Right lobe of liver (tissue), 6 donors: ENCODE measurements around the gene TRRAP. TPM values are rescaled to one million over a fixed set of nuclear protein-coding genes. Genes with fewer than 3 reads are reported as not detected.
A peak's percentile ranks its signal among the peaks of the same experiment; 100 is the strongest.

Experiments used
- ATAC-seq, 4 donors: fragments of 200-7000 bp; cut with Tn5 transposase; one replicate each; pipeline ENCODE4 v1.9.1; 2020; ENCODE audit warnings: mild to moderate bottlenecking in 4 of 4, moderate library complexity in 4 of 4
- DNase-seq, 3 donors: peaks; one replicate each; pipeline ENCODE4 v3.0.0-alpha.2; 2020
- H3K27ac ChIP-seq, 3 donors: fragments of 200-600 bp; one replicate each; pipeline ENCODE4 v1.8.0; 2022
- H3K27me3 ChIP-seq, 2 donors: fragments of 200-600 bp; one replicate each; pipeline ENCODE4 v1.8.0; 2022
- H3K36me3 ChIP-seq, 4 donors: fragments of 200-600 bp; sonication (generic) in 1 of 4; one replicate each; pipeline versions ENCODE4 v1.5.1 to v1.8.0; 2017 to 2022; ENCODE audit warnings: control low read depth in 1 of 4
- H3K4me1 ChIP-seq, 4 donors: fragments of 200-600 bp; sonication (generic) in 1 of 4; one replicate each; pipeline versions ENCODE4 v1.5.1 to v1.8.0; 2017 to 2022; ENCODE audit warnings: control low read depth in 1 of 4
- H3K4me3 ChIP-seq, 3 donors: fragments of 200-600 bp; one replicate each; pipeline ENCODE4 v1.8.0; 2022
- H3K9me3 ChIP-seq, 4 donors: fragments of 200-600 bp; sonication (generic) in 1 of 4; one replicate each; pipeline versions ENCODE4 v1.5.1 to v1.8.0; 2017 to 2022; ENCODE audit warnings: control low read depth in 1 of 4
- POLR2A ChIP-seq: fragments of 450-650 bp; IDR thresholded peaks from one replicate; pipeline ENCODE4 v1.6.1; 2017; ENCODE audit warnings: antibody characterized with exemption, mild to moderate bottlenecking
- WGBS: methylation state at CpG from one replicate; pipeline ENCODE4 v1.1.6; 2018; ENCODE audit warnings: low coverage, low lambda C conversion rate; ENCODE audit not compliant: insufficient coverage; ENCODE audit errors: missing lambda C conversion rate; 5-methylcytosine and 5-hydroxymethylcytosine counted together
- intact Hi-C, 2 donors: fragments of 100-400 bp; cut with DNase I; formaldehyde crosslinking; loops; one replicate each; pipeline versions ENCODE4 v1.11.2 to v1.14.1; 2022
- total RNA-seq, 6 experiments: library from RNA; depleted of rRNA in 2 of 6; stranded (reverse); fragments of >200 nt in 2 of 6; fragmentation: NEBNext Ultra II Directional in 3 of 6; extraction: Animal tissue kit (Norgen Biotek cat#: 25700) in 3 of 6; gene quantifications; one replicate each; pipeline versions ENCODE4 v1.1.0 to v1.2.4, GENCODE V29; 2016 to 2023
- TF ChIP-seq, protein P1 (sequence below), 4 donors: fragments of 200-600 bp in 3 of 4; fragments of 450-650 bp in 1 of 4; IDR thresholded peaks; one replicate each; pipeline versions ENCODE4 v1.5.1 to v1.8.0; 2016 to 2022; ENCODE audit warnings: antibody characterized with exemption in 4 of 4, mild to moderate bottlenecking in 2 of 4
- donor health status: DM: no; HTN: yes; CAD: no.
- donor health status: DM: no; HTN: no; CAD: no.
- donor health status: DM: no; HTN: no; CAD: no.
- donor health status: DM: no; HTN: yes; CAD: no.
- donor health status: DM: no; HTN: yes; CAD: no.

The TRRAP gene
- total RNA-seq, 6 experiments from 2014 or later = 16.1 to 20.5 (median 18.6) TPM

- ATAC-seq (peak; percentile 72 to 88 (median 80)), DNase-seq (peak in 1 of 3 donors; percentile 60)
- H3K4me3 ChIP-seq = no peak overlapping the region
- intact Hi-C loops = no loop called here
- H3K27me3 ChIP-seq = no peaks in the 10 kb centered on the region
- H3K27ac ChIP-seq = no peak overlapping the region
- 78% methylated on average over 10 of the region's 12 CpGs for WGBS
- H3K36me3 ChIP-seq = peaks cover 0 to 3% (median 0%) of the 10 kb centered on the region in 4 donors
- TF ChIP-seq POLR2A = no peak
- TF ChIP-seq, protein P1, sequence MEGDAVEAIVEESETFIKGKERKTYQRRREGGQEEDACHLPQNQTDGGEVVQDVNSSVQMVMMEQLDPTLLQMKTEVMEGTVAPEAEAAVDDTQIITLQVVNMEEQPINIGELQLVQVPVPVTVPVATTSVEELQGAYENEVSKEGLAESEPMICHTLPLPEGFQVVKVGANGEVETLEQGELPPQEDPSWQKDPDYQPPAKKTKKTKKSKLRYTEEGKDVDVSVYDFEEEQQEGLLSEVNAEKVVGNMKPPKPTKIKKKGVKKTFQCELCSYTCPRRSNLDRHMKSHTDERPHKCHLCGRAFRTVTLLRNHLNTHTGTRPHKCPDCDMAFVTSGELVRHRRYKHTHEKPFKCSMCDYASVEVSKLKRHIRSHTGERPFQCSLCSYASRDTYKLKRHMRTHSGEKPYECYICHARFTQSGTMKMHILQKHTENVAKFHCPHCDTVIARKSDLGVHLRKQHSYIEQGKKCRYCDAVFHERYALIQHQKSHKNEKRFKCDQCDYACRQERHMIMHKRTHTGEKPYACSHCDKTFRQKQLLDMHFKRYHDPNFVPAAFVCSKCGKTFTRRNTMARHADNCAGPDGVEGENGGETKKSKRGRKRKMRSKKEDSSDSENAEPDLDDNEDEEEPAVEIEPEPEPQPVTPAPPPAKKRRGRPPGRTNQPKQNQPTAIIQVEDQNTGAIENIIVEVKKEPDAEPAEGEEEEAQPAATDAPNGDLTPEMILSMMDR (IDR thresholded peaks at IDR 0.05) = no peak
- H3K9me3 ChIP-seq = no peaks in the 10 kb centered on the region
- H3K4me1 ChIP-seq = peaks cover 0 to 16% (median 4%) of the 10 kb centered on the region in 4 donors
Measured at GRCh38 chr7:99019523-99020412, 141.4 kb downstream of the TRRAP start.

DNA sequence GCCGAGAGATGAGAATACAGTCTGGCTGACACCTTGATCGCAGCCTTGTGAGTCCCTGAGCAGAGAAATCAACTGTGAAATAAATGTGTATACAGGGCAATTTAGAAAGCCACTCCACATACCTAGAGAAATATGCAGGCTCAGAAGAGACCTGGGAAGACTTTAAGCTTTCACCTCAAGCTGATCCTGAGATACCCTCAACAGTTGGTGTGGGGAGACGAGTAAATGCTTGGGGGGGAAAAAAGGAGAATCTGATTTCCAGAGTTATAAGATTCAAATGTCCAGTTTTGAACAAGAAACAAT lies 142.0 kb downstream of the TRRAP start:
- DNase-seq (no peak), ATAC-seq (no peak)
- H3K4me1 ChIP-seq = peaks cover 0 to 16% (median 4%) of the 10 kb centered on the region in 4 donors
- H3K36me3 ChIP-seq = no peaks in the 10 kb centered on the region
- 79% methylated on average over 3 of the region's 3 CpGs for whole genome bisulfite sequencing
- H3K4me3 ChIP-seq = no peak overlapping the region
- no peak overlapping the region for H3K27ac ChIP-seq
- no peaks in the 10 kb centered on the region for H3K9me3 ChIP-seq
- TF ChIP-seq, protein P1 (IDR thresholded peaks at IDR 0.05) = no peak
- TF ChIP-seq POLR2A = no peak
- intact Hi-C loops = no loop called here
- H3K27me3 ChIP-seq = no peaks in the 10 kb centered on the region

DNA sequence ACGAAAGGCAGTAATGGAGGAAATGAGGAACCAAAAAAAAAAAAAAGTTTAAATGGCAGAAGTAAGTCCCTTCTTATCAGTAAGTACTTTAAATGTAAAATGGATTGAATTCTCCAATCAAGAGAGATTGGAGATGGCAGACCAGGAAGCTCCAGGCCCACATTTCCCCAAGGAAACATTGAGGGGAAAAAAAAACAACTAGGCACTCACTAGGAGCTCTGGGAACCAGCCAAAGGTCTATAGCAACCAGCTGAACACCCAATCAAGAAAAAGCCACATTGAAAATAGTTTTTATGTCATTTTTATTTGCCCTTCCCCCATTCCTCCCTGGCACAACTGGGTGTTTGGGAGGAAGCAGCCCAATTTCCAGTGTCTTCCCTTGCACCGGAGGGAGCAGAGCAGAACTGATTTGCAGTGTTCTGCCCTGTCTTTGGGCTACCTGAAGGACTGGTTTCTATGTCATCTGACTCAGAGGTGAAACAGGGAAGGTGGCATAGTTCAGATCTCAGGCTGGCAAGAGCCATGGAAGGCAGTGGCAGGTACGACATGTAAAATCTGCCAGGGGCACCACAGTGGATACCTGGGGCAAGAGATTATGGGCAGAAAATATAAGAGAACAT lies 143.7 kb downstream of the TRRAP start:
- WGBS = 71% methylated on average over 3 of the region's 3 CpGs
- Histone ChIP-seq H3K27me3 (no peaks in the 10 kb centered on the region), H3K27ac (no peak overlapping the region), H3K4me3 (no peak overlapping the region), H3K4me1 (peaks cover 0 to 16% (median 4%) of the 10 kb centered on the region in 4 donors), H3K9me3 (no peaks in the 10 kb centered on the region), H3K36me3 (no peaks in the 10 kb centered on the region)
- TF ChIP-seq POLR2A = no peak
- TF ChIP-seq, protein P1 (IDR thresholded peaks at IDR 0.05) = no peak
- ATAC-seq (peak in 1 of 4 donors; percentile 16), DNase-seq (peak in 1 of 3 donors; percentile 23)
- intact Hi-C loops = no loop called here

GRCh38 chr7:99024066-99024465 lies 145.7 kb downstream of the TRRAP start:
- ATAC-seq (peak; percentile 32 to 54 (median 45)), DNase-seq (no peak)
- Histone ChIP-seq H3K27ac (no peak overlapping the region), H3K36me3 (peaks cover 0 to 10% (median 5%) of the 10 kb centered on the region in 4 donors), H3K4me1 (peaks cover 0 to 16% (median 4%) of the 10 kb centered on the region in 4 donors), H3K4me3 (no peak overlapping the region), H3K9me3 (no peaks in the 10 kb centered on the region), H3K27me3 (no peaks in the 10 kb centered on the region)
- intact Hi-C loops = no loop called here
- TF ChIP-seq, protein P1 (IDR thresholded peaks at IDR 0.05) = no peak
- no peak for TF ChIP-seq POLR2A
